ENCODE measurements around the gene MYEF2. TPM values are rescaled to one million over a fixed set of nuclear protein-coding genes. Genes with fewer than 3 reads are reported as not detected.

The MYEF2 gene
- polyA plus RNA-seq, 1 of the 3 experiments (the other 2 are of a cell fraction), result 11.6 TPM

GRCh38 chr15:48170981-48171380 lies 7.1 kb downstream of the MYEF2 start (continued):
- no peak for TF ChIP-seq REST (IDR thresholded peaks at IDR 0.05; ENCODE audit: low read depth, low read length)
- TF ChIP-seq GABPA (IDR thresholded peaks at IDR 0.05; ENCODE audit: low read depth), result no peak
- TF ChIP-seq RXRA (IDR thresholded peaks at IDR 0.05; ENCODE audit: borderline replicate concordance, low read depth), result no peak
- no peak for TF ChIP-seq YY1 (IDR thresholded peaks at IDR 0.05; ENCODE audit: low read depth)
- TF ChIP-seq POLR2AphosphoS5 (IDR thresholded peaks at IDR 0.05; ENCODE audit: low read depth, low read length), result no peak
- TF ChIP-seq USF1 (IDR thresholded peaks at IDR 0.05; ENCODE audit: borderline replicate concordance, low read depth), result no peak

GRCh38 chr15:48168616-48169015 lies 9.5 kb downstream of the MYEF2 start:
- POLR2A ChIA-PET, result no interaction called here
- TF ChIP-seq ZBTB33 (IDR thresholded peaks at IDR 0.05; ENCODE audit: borderline replicate concordance, low read depth), result no peak
- no peak for TF ChIP-seq RAD21 (IDR thresholded peaks at IDR 0.05; ENCODE audit: low read length)
- no peak for TF ChIP-seq RFX5 (IDR thresholded peaks at IDR 0.05; ENCODE audit: low read length)
- no peak for TF ChIP-seq GATA2 (CRISPR knock-in tag; IDR thresholded peaks at IDR 0.05)
- TF ChIP-seq USF1 (IDR thresholded peaks at IDR 0.05; ENCODE audit: borderline replicate concordance, low read depth), result no peak
- TF ChIP-seq PBX3 (IDR thresholded peaks at IDR 0.05), result no peak
- TF ChIP-seq FOXJ3 (CRISPR knock-in tag; IDR thresholded peaks at IDR 0.05), result no peak
- TF ChIP-seq EZH2phosphoT487 (IDR thresholded peaks at IDR 0.05; ENCODE audit: borderline replicate concordance, low read depth), result no peak
- no peak for TF ChIP-seq IRF3 (IDR thresholded peaks at IDR 0.05; ENCODE audit: low read depth, low read length)
- TF ChIP-seq MEF2A (IDR thresholded peaks at IDR 0.05; ENCODE audit: borderline replicate concordance, low read depth), result no peak
- no peak for TF ChIP-seq CHD2 (IDR thresholded peaks at IDR 0.05; ENCODE audit: low read length, partially characterized antibody)
- no peak for TF ChIP-seq SIN3A (IDR thresholded peaks at IDR 0.05; ENCODE audit: borderline replicate concordance, low read depth, low read length)
- no peak for TF ChIP-seq REST (IDR thresholded peaks at IDR 0.05; ENCODE audit: low read depth, low read length)
- Histone ChIP-seq H3K4me3 (ENCODE audit: low read depth in 2 of 2, low read length in 1 of 2) (no peak overlapping the region), H2AFZ (ENCODE audit: low read depth) (no peak overlapping the region), H3K79me2 (ENCODE audit: insufficient read depth) (peaks cover 67% of the 10 kb centered on the region), H3F3A (replicated peaks; ENCODE audit: insufficient read depth) (no peaks in the 10 kb centered on the region), H3K27me3 (ENCODE audit: insufficient read depth) (no peaks in the 10 kb centered on the region), H4K20me1 (ENCODE audit: insufficient read depth) (no peaks in the 10 kb centered on the region), H3K36me3 (replicated peaks in 1 of 2; ENCODE audit: control insufficient read depth in 1 of 2, insufficient read depth in 2 of 2, low read length in 1 of 2) (peaks cover 27 to 45% of the 10 kb centered on the region in 2 experiments), H3K27ac (ENCODE audit: low read depth in 2 of 2, low read length in 1 of 2) (no peak overlapping the region), H3K9me3 (0 out of 2 replicates have a peak, but pooled peaks cover 3% of the 10 kb centered on the region), H3K4me2 (no peak overlapping the region), H3K4me1 (ENCODE audit: control insufficient read depth in 1 of 2, insufficient read depth in 2 of 2, low read depth in 1 of 2, low read length in 1 of 2) (no peaks in the 10 kb centered on the region; a peak in 1 of 4 replicates), H3K9ac (no peak overlapping the region), H3K9me2 (no peaks in the 10 kb centered on the region)
- DNase-seq, result no peak
- CTCF ChIA-PET, result no interaction called here
- WGBS (ENCODE audit: low lambda C conversion rate), result 66% methylated on average over 3 of the region's 3 CpGs
